AG09309 (cell line): ENCODE data around the gene TF.

Source experiments
- DNase-seq: peaks from one replicate; pipeline ENCODE4 v3.0.0-alpha.2; 2010; ENCODE audit warnings: low read depth
- H3K4me3 ChIP-seq: 2 replicates; pipeline ENCODE4 v1.5.1; 2011; ENCODE audit warnings: mild to moderate bottlenecking, low read depth, low read length, moderate library complexity; ENCODE audit not compliant: control insufficient read depth
- TF ChIP-seq, protein P1 (sequence below): IDR thresholded peaks from 2 replicates; pipeline ENCODE4 v1.5.1; 2011; ENCODE audit warnings: mild to moderate bottlenecking, low read depth, low read length, inconsistent platforms; ENCODE audit not compliant: insufficient read depth, control insufficient read depth; ENCODE audit errors: missing control alignments

TF gene

DNA sequence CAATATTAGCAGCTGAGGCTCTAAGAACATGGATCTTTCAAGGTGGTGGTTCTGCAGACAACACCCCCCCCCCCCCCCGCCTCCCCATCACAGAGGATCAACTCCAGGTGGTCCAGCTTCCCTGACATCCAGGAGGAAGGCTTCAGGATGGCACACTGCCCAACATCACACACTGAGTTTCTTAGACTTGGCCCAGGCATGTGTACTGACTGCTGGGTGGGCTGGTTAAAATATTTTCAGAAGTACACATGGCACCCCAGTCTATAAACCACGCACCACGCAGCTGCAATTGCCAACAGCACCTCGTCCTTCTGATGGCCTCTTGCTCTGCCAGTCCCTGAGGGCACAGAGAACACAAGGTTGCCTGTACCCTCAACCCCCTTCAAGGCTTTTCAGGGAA, 81.5 kb downstream of the TF start:
- DNase-seq, result no peak
- no peak overlapping the region for H3K4me3 ChIP-seq
- TF ChIP-seq, protein P1, sequence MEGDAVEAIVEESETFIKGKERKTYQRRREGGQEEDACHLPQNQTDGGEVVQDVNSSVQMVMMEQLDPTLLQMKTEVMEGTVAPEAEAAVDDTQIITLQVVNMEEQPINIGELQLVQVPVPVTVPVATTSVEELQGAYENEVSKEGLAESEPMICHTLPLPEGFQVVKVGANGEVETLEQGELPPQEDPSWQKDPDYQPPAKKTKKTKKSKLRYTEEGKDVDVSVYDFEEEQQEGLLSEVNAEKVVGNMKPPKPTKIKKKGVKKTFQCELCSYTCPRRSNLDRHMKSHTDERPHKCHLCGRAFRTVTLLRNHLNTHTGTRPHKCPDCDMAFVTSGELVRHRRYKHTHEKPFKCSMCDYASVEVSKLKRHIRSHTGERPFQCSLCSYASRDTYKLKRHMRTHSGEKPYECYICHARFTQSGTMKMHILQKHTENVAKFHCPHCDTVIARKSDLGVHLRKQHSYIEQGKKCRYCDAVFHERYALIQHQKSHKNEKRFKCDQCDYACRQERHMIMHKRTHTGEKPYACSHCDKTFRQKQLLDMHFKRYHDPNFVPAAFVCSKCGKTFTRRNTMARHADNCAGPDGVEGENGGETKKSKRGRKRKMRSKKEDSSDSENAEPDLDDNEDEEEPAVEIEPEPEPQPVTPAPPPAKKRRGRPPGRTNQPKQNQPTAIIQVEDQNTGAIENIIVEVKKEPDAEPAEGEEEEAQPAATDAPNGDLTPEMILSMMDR, result no peak

DNA sequence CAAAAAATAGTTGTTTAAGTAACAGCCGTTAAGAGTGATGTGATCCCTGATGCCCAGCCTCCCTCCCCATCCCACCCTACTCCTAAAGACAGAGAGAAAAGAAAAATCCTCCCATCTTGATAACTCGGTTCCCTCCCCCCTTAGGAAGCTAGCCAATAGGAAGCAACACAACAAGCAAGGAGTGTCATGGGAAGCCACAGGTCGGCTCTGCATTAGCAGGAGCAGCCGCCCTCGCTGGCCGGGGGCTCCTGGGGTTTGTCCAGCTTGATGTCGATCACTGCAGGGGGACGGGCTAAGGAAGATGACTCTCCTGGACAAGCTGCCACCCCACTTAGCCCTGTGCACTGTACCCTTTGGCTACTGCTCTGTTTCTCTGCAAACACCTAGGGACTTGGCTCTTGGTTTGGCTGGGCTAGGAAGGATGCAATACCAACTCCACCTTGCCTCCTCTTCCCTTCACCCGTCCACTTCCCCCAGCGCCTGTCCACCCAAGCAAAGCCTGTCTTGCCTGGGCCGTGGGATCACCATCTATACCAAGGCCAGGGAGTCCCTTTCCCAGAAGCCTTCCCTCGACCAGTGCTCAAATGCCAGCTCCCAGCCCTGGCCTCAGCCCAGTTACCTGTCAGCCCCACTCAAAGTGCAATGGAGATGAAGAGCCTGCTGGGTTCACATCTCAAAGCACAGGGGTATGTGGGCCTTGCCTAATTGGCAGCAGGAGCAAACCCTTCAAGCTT, 82.5 kb downstream of the TF start:
- TF ChIP-seq, protein P1, result no peak
- no peak overlapping the region for H3K4me3 ChIP-seq
- DNase-seq, result no peak

DNA sequence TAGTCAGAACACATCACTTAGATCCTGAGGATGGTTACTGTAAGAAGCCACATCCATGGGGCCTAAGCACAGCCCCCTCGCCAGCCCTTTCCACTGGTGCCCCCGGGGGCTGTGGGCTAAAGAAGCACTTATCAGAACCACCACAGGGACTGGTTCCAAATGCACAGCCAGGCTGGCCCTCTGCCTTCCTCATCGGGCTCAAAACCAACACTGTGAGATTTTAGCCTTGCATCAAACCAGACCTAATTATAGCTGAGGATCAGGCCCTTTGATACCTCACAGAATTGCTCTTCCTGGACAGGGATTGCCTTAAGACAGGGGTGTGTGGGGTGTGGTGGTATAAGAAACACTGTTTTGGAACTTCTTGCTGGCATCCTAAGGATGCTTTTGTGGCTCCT, 83.1 kb downstream of the TF start:
- no peak for DNase-seq
- no peak overlapping the region for H3K4me3 ChIP-seq
- TF ChIP-seq, protein P1, result no peak

DNA sequence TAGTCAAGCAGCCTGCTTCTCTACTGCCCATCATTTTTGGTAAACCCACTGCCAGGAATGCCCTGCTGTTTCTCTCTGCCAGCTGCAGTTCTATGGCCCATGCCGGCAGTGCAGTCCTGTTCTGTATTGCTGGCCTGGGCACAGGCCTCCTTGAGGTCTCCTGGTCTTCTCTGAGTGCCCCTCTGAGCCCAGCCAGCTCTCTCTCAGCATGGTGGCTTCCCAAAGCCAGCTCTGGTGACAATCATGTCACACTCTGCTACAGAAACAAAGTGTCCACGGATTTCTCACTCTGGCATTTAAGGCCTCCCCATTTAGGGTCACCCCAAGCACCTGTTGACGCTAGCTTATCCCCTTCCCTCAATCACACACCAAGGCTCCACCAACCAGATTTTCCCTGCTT, 83.9 kb downstream of the TF start:
- H3K4me3 ChIP-seq, result no peak overlapping the region
- DNase-seq, result no peak
- TF ChIP-seq, protein P1, result no peak

DNA sequence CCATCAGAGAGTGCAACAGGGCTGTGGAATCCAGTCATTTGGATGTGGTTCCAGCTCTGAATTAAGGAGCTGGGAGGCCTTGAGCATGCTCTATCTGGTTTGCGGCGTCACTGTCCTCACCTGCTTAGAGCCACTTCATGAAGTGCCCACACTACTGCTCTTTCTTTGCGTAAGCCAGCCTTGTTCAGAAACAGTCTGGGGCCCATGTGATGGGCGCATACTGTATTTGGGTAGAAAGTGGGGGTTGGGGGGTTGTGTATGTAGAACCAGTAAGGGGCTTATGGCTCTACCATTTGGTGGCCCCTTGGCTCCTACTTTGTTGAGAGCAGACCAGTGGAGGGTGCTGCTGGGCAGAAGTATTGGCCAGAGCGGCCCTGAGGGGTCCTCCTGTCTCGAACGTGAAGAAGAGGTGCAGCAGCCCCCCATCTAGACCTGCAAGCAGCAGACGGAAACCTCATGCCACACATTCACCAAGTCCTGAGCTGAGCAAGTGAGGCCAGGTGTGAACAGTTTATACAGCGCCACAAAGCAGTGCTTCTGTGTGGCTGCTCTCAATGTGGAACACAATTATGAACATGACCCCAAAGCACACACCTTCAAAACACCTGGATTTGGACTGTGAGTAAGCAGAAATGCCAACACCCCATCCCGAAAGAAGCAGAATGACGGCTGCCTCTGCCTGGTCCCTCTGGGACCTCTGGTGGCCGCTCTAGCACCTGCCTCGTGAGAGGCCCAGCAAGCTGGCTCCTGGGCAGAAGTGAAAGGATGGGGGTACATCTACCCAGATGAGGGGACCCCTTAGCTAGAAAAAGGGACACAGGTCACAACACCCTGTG, 86.0 kb downstream of the TF start:
- no peak overlapping the region for H3K4me3 ChIP-seq
- TF ChIP-seq, protein P1, result no peak
- DNase-seq, result no peak

DNA sequence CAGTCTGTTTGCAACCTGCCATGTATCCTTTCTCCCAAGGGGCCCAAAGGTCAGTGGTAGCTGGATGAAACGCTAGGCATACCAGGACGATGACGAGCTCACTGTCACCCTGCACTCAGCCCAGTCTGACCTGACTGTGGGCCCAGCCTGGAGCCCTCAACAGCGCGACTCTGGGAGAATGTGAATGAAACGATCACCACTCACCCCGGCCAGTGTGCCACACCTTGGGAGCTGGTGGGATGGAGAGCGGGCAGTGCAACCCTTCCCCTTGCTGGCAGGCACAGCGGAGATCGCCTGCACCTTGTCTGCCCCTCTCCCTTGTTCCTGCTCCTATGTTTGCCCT, 86.6 kb downstream of the TF start:
- TF ChIP-seq, protein P1, result no peak
- no peak for DNase-seq
- H3K4me3 ChIP-seq, result no peak overlapping the region
